Measurements from ENCODE around the gene PPP1R14C.

GRCh38 chr6:150293423-150294173 is 150.8 kb downstream of the PPP1R14C start:
- TF ChIP-seq POLR2A (IDR thresholded peaks at IDR 0.05) (no peak), CTCF (IDR thresholded peaks at IDR 0.05) (no peak)

All from body of pancreas (tissue), 4 donors.